Stimulated activated CD8-positive, alpha-beta memory T cell treated with anti-CD3 and anti-CD28 coated beads, Interleukin-15, amount 100 ng/mL, for 4 hours (primary cell): ENCODE data around the gene FAM168A.
"Not testable (repeated sequence)": the region's sequence is repeated elsewhere in the genome, so short reads cannot be mapped to it uniquely, and the experiment has no call there.

Experiments
- DNase-seq, 2 donors: peaks; one replicate each; pipeline ENCODE4 v3.0.0-alpha.2; 2020; ENCODE audit warnings: low read depth in 2 of 2

The FAM168A gene

DNA sequence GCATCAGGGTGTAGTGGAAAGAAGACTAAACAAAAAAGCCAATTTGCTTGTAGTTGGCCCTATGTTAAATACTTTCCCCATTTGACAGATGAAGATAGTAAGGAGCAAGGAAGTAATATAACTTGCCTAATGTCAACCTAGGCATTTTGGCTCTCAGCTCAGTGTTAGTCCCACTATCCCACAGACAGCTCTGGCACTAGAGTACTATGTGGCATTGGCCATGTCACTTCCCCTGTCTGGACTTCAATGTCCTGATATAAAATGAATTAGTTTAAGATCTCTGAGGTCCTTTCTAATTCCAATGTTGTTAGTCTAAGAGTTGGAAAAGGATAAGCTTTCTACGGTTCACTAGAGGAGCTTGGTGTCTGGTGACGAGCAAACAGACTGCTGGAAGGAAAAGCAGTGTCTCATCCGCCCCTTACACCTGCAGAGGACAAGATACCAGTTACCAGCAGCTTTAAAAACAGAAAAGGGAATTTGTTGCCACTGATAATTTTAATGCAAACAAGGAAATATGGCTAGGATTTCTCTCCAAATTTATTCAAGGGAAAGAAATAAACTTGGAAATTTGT is 129.2 kb downstream of the FAM168A start:
- DNase-seq = no peak

DNA sequence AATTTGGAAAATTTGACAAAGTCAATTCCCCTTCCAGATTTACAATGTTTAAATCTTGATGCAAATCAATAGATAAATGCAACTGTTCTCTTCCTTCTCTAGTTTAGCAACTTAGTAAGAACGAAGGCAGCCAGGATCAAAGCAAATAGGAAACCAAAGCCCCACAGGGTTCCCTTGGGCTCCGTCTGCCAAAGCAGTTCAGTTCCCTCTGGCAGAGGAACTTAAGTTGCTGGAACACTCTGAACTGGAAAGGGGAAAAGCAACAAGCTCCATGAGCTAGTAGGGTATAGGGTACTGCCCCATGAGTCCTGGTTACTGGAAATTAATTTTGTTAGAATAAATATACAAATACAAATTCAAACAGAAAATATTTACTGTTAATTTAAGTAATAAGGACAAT is 130.4 kb downstream of the FAM168A start:
- no peak for DNase-seq

DNA sequence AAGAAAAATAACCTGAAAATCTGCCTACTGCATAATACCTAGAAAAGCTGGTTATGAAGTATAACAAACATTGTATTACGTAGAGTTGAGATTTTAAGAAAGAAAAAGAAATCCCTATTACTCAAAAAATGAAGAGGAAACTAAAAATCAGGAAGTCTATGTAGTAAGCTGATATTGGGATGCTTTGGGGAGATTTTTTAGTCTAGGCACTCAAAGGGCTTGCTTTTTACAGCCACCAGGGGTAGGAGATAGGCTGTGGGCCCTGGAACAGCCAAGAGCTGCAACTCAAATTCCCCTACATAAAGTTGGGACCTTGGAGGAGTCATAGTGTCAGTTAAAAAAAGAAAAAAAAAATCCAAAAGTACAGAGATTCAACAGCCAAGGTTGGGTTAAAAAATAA is 131.3 kb downstream of the FAM168A start:
- DNase-seq = no peak

DNA sequence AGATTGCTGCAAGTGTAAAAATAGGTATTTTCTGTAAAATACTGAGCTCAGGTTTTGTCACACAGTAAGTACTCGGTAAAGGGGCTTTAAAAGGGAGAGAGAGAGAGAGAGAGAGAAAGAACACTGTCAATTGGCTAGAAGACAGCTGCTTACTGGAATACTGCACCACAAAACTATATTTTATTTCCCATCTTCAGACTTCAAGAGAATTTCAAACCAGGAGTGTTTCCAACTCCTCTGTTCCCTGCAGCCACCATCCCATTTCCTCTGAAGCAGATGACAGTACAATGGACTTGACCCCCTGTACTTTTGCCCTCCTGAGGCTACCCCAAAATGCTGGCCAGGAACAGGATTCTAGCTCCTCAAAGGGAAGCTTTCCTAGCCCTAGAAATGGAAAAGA is 132.0 kb downstream of the FAM168A start:
- no peak for DNase-seq

DNA sequence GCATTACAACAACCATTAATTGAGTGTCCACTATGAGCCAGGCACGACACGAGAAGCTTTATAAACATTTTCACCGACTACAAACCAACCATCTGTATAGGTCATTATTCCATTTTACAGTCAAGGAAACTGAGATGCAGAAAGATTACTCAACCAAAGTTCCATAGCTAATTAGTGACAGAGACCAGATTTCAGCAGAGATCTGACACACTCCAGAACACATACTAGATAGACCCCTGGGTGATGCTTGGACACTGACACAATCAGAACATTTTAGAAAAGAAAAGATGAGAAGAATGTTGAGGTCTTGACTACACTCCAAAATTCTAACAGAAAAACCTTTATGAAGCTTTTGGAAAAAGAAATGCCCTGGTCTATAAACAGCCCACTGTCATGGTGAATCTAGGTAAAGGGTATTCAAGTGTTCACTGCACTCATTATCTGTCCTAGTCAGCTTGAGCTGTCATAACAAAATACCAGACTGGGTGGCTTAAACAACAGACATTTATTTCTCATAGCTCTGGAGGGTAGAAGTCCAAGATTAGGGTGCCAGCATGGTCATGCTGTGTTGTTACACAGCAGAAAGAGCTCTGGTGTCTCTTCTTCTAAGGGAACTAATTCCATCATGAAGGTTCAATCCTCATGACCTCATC is 132.8 kb downstream of the FAM168A start:
- DNase-seq = no peak

DNA sequence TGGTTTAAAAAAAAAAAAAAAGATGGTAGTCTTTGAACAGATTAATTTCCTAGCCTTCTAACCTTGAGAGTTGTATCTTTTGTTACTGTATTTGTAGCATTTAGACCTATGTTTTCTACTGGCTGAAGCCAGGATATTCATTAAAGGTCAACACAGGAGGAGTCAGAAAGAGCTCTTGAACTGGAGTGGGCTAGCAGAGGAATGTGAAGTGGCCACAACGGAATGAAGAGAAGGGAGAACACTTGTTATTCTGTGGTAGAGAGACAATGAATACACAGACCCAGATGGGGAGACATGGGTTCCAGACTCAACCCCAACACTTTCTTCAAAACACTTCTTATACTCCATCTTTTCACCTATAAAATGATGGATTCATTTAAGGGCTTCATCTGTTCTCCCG is 133.6 kb downstream of the FAM168A start:
- no peak for DNase-seq

DNA sequence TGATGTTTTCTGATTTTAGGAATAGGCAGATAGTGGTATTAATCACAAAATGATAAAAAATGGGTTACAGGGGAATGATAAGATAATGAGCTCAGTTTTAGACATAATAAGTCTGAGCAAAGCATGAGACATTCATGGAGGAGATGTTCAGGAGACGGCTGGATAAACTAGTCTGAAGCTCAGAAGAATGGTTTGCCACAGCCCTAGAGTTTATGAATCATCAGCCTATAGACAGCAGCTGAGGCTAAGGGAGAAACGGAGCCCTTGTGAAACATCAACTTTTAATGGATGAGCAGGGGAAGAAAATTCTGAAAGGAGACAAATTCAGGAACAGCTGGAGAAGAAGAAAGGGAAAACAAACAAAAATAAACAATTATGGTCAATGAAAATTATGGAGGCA is 134.6 kb downstream of the FAM168A start:
- DNase-seq = no peak

DNA sequence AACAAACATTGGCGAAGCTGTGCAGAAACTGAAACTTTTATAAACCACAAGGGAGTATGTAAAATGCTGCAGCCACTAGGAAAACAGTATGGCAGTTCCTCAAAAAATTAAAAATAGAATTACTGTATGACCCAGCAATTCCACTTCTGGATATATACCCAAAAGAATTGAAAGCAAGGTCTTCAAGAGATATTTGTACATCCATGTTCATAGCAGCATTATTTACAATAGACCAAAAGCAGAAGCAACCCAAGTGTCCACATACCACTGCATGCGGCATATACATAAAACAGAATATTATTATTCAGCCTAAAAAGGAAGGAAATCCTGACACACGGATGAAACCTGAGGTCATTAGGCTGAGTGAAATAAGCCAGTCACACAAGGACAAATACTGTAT is 135.9 kb downstream of the FAM168A start:
- DNase-seq = no peak

DNA sequence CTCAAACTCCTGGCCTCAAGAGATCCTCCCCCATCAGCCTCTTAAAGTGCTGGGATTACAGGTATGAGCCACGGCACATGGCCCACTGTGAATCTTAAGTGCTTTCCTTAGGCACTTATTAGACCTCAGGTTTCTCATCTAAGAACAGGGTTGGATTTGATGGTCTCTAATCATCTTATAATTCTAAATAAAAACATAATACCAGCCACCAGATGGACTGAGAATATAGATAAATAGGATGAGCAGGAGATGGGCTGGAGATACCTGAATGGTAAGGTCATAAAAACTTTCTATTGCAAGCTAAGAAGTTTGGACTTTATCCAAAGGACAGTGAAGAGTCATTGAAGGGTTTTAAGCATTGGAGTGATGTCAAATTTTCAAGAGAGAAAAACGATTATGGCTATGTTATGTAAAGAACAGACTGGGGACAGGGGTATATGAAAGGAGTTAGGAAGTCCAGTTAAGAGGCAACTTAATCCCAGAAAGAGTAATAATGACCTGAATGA is 136.5 kb downstream of the FAM168A start:
- DNase-seq = no peak

DNA sequence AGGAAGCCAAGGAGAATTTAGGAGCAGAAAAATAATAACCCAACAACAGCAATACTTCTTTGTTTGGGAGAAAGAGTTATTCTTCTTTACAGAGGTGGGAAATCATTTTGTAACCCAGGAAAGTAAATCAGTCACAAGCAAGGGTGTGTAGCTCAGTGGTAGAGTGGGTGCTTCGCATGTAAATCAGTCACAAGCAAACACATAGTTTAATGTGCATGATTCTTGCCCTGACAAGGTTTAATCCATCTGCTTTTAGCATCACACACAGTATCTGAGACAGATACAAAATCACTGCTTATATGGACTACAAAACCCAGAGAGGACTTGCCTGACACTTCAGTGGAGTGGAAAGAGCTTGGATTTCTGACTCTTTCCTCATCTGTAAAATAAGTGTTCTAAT is 139.7 kb downstream of the FAM168A start:
- no peak for DNase-seq

DNA sequence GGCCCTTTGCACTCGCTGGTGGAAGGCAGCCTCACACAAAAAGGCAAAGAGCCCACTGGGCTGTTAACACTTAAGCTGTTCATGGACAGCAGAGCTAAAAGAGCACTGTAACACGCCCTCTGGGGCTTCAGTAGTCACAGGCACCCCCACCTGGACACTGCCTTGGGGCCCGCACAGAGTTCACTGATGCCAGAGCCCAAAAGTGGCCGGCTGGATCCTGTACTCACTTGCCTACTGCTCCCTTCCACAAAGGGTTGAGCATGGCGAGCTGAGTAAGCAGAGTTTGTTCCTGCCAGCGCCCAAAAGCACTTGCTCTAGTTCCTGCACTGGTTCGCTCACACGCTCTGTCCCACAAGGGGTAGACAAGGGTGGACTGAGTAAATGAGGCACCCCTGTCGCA is 142.9 kb downstream of the FAM168A start:
- no peak for DNase-seq

DNA sequence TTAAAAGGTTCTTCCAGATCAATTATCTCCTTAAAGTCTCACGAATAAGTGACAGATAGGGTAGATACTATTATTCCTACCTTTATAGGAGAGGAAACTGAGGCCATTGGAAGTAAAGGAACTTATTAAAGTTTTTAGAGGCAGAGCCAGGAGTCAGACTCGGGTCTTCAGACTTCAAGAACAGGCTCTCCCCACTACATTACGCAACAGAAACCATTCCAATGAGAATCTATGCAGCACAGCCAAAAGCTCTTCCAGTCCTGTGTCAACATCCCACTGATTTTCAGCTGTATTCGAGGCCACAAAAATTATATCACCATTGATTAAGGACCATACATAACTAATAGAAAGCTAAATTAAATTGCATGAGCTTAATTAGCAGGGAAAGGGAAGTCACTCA is 144.3 kb downstream of the FAM168A start:
- no peak for DNase-seq

DNA sequence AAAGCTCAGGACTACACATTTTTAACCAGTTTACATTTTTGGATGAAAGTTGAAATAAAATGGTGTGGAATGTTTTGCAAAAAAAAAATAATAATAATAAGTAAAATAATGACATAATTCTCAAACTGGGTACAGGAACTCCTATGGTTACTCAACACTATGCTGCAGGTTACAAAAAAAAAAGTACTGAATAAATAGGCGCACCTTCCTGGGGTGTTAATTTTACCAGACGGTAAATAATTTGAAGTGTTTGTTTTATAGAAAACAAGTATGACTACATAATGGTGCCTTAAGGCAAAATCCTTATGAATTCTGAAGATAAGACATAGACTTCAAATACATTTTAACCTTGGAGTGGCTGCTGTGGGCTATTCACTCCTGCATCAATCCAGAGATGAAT is 145.2 kb downstream of the FAM168A start:
- DNase-seq = no peak

DNA sequence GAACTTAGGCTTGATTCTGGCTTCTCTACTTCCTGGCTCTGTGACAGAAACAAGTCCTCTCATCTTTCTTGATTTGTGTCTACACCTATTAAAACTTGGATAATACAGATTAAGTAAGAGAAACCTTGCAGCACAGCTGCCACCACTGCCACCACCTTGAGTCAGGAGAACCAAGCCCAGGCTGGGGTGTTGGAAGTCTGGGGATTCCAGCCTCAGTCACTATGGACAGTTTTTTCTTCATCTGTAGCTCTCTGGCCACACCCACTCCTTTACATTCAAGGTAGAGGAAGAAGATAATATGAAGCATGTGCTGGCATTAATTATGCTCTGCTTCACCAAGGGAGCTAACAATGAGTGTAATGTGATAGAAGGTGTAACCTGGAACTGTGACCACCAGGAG is 146.0 kb downstream of the FAM168A start:
- no peak for DNase-seq

DNA sequence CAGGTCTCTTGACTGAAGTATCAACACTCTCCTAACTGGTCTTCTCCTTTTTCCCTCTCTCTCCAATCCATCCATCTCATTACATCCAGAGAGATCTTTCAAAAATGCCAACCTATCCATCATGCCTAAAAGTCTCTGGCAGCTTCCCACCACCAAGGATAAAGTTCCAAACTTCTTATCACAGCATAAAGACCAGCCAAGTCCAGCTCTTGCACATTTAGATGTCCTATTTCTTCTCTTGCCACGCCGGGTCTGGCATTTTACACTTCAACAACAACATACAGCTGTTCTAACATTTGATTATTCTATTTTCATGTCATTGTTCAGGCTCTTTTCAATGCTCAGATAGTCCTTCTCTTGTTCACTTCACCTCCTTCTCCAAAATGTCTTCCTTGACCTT is 151.1 kb downstream of the FAM168A start:
- DNase-seq = no peak

DNA sequence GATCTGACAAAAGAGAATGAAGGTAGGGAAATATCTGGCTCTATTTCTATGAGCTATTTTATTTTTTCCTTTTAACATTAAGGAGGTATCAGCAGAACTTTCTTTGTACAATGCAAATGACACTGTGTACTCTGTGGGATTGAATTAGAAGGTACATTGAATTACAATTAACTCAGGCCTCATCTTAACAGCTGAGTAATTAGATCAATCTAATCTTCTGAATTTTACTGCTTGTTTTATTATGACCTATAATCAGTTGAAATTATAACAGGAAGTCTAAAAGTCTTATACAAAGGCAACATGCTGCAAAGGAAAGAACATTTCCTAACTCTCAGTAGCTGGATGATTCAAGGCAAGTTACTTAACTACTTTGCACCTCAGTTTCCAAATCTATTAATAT is 151.9 kb downstream of the FAM168A start:
- no peak for DNase-seq

DNA sequence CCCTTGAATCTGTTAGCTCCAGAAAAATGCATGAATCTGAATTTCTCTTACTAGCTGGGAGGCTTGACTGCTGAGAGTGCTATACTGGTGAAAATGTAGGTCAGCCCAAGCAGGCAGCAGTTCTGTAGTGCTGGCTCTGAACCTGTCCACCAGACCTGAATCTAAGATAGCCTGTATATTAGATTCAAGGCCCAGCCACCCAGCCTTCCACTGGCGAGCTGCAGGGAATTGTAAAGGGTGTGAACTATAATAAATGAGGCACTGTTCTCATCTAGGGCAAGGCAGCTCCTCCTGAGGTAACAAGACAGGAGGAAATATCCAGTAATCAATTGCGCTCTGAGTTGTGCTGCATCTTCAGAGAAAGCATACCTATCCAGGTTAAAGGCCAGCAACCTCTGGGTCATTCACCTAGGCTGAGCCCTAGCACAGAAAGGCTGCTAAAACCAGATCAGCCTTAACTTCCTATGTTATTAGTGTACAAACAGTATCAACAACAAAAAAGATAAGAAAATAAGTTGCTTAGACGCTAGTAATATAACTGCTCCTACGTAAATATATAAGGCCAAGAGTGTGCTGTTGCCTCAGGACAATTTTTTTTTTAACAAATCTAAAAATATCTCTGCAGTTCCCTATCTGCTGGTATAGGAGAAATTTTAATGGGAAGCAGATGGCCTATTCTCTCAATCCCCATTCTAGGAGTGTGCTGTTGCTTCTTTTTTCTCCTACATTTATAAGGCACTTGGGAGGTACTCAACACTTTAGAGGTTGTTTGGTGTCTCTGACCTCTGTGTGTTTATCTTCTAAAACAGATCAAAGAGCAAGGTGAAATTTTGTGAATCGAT is 158.7 kb downstream of the FAM168A start:
- DNase-seq = no peak

DNA sequence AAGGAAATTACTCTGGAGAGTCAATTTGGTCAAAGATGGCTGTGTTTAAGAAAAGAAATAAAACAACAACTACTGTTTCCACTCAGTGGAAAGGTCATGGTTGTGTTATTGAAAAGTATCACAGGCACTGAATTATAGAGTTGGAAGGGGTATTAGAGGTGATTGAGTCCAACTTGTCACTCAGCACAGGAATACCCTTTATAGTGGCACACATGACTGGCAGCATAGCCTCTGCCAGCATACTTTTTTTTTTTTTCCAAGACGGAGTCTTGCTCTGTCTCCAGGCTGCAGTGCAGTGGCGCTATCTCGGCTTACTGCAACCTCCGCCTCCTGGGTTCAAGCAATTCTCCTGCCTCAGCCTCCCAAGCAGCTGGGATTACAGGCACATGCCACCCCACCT is 161.1 kb downstream of the FAM168A start:
- DNase-seq = not testable (repeated sequence)

DNA sequence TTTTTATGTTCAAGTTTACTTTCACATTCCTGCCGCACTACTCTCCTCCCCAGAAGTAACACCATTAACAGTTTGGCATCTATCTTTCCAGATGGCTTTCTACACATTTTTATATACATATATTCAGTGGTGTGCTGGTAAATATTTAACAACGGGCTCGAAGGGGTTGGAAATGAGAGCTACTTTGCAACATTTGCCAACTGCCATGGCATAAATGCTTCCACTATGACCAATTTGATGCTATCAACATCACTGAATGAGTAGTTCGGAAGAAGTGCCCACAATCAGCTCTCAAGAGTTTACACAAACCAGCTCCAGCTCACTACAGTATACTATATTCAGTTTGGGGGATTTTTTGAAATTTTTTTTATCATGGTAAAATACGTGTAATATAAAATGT is 166.5 kb downstream of the FAM168A start:
- DNase-seq = no peak

DNA sequence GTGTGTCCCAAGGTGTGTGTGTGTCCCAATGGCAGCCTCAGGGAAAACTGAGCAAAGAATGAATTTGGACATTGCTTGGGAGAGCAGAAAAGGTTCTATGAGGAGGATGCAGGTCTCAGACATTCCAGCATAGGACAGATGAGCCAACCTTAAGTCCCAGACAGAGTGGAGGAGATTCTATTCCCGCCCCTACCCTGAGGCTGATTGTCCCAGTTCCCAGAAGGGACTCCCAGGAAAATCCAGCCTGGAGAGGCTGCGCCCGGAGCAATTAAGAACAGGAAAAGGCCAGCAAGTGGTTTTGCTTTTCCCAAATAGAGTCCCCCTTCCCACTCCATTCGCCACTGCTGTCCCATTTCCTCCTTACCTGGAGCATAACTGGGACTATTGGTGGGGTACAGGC is 167.6 kb downstream of the FAM168A start:
- DNase-seq = no peak

DNA sequence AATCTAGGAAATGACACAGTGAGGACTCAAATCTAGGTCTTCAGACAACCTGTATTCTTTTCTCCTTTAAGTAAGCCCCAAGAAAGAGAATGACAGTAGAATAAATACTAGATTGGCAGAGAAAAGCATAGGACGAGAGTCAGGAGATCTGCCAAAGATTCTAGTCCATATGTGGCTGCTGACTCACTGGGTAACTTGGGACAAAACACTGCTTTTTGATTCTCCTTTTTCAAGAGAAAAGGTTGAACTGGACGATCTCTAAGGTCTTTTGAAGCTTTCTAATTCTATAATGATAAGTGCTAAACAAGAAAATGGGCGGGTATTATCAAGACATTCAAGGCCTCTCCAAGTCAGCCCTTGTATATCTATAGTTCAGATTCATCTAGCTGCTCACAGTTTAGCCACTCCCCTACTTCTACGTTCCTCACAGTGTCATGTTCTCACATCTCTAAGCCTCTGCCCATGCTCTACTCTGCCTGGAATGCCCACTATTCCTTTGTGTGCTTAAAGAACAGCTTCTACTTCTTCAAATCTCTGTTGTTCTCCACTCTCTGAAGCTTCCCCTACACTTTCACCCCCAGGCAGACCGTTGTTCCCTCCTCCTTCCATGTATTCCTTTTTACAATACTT is 168.7 kb downstream of the FAM168A start:
- DNase-seq = no peak

DNA sequence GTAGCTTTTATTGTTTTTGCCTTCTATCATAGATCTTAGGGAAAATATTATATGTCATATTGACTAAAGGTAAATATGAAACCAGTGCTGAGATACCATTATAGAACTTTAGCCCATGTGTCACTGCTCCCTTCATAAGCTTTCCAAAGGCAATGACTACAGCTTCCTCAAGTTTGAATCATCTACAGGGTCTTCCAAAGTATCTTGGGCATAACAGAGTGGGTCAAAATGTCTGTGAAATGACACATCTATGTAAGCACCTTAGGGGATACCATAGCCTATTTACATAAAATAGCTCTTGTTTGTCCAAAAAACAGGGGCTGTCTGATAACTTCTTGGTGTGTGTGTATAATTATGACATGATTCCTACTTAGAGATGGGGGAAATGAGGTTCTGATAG is 169.2 kb downstream of the FAM168A start:
- no peak for DNase-seq

DNA sequence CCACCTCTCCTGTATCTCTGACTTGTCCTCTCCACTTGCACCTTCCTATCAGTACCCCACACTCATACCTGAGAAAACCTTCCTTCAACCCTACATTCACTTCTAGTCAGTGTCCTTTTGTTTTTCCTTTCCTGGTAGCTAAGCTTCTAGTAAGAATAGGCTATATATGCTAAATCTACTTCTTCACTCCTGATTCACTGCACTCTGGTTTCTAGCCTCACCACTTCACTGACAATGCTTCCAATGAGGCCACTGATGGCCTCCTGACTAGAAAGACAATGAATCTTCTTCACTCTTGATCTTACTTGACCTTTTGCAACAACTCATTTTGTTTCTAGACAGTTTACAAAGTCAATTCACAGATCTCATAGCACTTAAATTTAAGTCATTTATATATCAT is 169.7 kb downstream of the FAM168A start:
- no peak for DNase-seq
